Esophagus muscularis mucosa (tissue), 3 donors: ENCODE measurements around the gene LILRA6.
"Not testable (repeated sequence)": the region's sequence is repeated elsewhere in the genome, so short reads cannot be mapped to it uniquely, and the experiment has no call there.

Source experiments
- CTCF ChIP-seq, 3 experiments: fragments of 200-600 bp in 2 of 3; fragments of 450-650 bp in 1 of 3; sonication (generic) in 2 of 3; IDR thresholded peaks; one replicate each; pipeline ENCODE4 v1.5.1; 2017 to 2019; ENCODE audit warnings: antibody characterized with exemption in 3 of 3, mild to moderate bottlenecking in 2 of 3, moderate library complexity in 1 of 3
- POLR2A ChIP-seq: fragments of 450-650 bp; IDR thresholded peaks from one replicate; pipeline ENCODE4 v1.6.1; 2017; ENCODE audit warnings: antibody characterized with exemption, moderate library complexity, mild to moderate bottlenecking, low read depth
- POLR2AphosphoS5 ChIP-seq, 2 donors: sonication (generic); formaldehyde crosslinking; IDR thresholded peaks; one replicate each; pipeline ENCODE4 v1.6.1; 2017; ENCODE audit warnings: antibody characterized with exemption in 2 of 2

GRCh38 chr19:54224619-54225018 is 18.0 kb downstream of the LILRA6 start:
- not testable (repeated sequence) for TF ChIP-seq CTCF (IDR thresholded peaks at IDR 0.05); POLR2A; POLR2AphosphoS5 (IDR thresholded peaks at IDR 0.05)
